ENCODE results near the gene SEMA4G. TPM values are rescaled to one million over a fixed set of nuclear protein-coding genes. Genes with fewer than 3 reads are reported as not detected.

The SEMA4G gene
- total RNA-seq, 1 donor from 2014 or later = 80.4 TPM

Other genes with a start within 250 kb of the SEMA4G start
- gene PAX2, start 223.9 kb upstream of the SEMA4G start, total RNA-seq = 0.18 TPM
- gene SLF2, start 56.5 kb upstream of the SEMA4G start, total RNA-seq = 7.7 TPM
- 43.6 TPM for gene MRPL43, start 18.0 kb downstream of the SEMA4G start, total RNA-seq
- 3.2 TPM for gene TWNK, start 18.0 kb downstream of the SEMA4G start, total RNA-seq
- gene LZTS2, start 30.3 kb downstream of the SEMA4G start, total RNA-seq = 11.1 TPM
- 0.13 TPM for gene PDZD7, start 61.6 kb downstream of the SEMA4G start, total RNA-seq
- gene SFXN3, start 61.7 kb downstream of the SEMA4G start, total RNA-seq = 5.2 TPM
- 0.78 TPM for gene KAZALD1, start 92.5 kb downstream of the SEMA4G start, total RNA-seq
- gene TLX1, start 161.8 kb downstream of the SEMA4G start, total RNA-seq = 1.3 TPM

Data from left lobe of liver (tissue), 1 donor.